NK-92 treated with Interleukin-12 subunit alpha and Interleukin-12 subunit beta, amount 100 ng/mL, for 24 hours (cell line): ENCODE data around the gene AMY2B.
"Not testable (repeated sequence)": the region's sequence is repeated elsewhere in the genome, so short reads cannot be mapped to it uniquely, and the experiment has no call there.

Experiments used
- DNase-seq: peaks from one replicate; lab custom pipeline; 2025; lab: John Stamatoyannopoulos, UW

The AMY2B gene

DNA sequence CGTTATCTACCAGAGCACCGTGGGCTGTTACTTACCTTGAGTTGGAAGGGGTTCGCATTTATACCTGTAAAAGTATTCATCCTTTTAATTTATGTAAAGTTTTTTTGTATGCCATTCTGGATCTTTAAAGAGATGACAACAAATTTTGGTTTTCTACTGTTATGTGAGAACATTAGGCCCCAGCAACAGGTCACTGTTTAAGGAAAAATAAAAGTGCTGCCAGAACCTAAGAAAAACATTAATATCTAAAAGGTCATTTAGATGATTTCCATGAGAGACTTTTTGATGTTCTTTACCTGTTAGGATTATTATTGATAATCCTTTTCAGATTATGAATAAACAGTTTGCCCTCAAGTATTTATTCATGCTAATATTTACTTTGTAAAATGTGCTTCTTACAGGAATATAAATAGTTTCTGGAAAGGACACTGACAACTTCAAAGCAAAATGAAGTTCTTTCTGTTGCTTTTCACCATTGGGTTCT, 45.6 kb downstream of the AMY2B start, which contains the start of gene AMY2A:
Gene AMY2A, plus strand, starts transcription at position 434 of the 484 bp plus-strand sequence. Its CDS starts 14 bp downstream, at position 448.
- DNase-seq = not testable (repeated sequence)

DNA sequence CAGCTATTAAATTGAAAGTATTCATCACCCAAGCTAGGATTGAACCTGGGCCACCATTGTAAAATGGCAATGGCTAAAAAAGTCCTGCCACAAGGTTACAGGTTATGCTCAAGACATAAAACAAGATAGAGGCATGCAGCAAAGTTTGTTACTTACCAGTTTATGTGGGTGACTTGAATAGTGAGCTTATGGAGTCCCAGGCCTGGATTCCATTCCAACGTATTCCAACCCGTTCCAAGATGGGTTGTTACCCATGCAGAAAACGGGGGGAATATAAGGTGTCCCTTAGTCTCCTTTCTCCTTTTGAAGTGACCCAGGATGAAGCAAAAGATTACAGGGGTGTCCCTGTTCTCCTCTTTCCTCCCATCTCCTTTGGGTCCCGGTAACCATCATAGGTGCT, 56.0 kb downstream of the AMY2B start:
- not testable (repeated sequence) for DNase-seq
